ENCODE data around the gene SHOC2. TPM values are rescaled to one million over a fixed set of nuclear protein-coding genes. Genes with fewer than 3 reads are reported as not detected.

Gene SHOC2
- total and polyA plus RNA-seq, 11 donors, result 17.9 to 58.4 (median 43.3) TPM

DNA sequence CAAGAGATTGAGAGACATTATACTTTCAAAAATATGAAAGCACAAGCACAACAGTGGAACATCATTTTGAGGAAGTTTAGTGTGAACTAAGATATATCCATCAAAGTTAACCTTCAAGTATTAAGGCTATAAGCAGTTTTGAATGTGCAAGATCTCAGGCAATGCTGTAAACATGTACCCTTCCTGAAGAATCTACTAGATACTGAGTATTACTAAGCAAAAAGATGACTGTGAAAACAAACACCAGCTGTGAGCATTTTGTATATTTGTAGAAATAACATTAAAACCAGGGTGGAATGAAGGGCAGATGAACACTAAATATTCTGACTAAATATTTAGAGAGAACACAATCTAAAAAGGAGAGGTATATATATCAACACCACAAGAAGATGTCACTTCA, 116.1 kb downstream of the SHOC2 start:
- no peak for DNase-seq
- ATAC-seq, result no peak
- no peak overlapping the region for H3K4me3 ChIP-seq
- H3K27ac ChIP-seq, result no peak overlapping the region
- intact Hi-C loops (cut with DNase I), result no loop called here
- H3K36me3 ChIP-seq, result no peaks in the 10 kb centered on the region
- H3K4me1 ChIP-seq, result peaks cover 0 to 1% (median 0%) of the 10 kb centered on the region in 12 donors
- peaks cover 0 to 46% (median 22%) of the 10 kb centered on the region in 12 donors for H3K9me3 ChIP-seq
- H3K27me3 ChIP-seq, result no peaks in the 10 kb centered on the region
- no peak for TF ChIP-seq CTCF (IDR thresholded peaks at IDR 0.05)
- TF ChIP-seq POLR2A (IDR thresholded peaks at IDR 0.05), result no peak

DNA sequence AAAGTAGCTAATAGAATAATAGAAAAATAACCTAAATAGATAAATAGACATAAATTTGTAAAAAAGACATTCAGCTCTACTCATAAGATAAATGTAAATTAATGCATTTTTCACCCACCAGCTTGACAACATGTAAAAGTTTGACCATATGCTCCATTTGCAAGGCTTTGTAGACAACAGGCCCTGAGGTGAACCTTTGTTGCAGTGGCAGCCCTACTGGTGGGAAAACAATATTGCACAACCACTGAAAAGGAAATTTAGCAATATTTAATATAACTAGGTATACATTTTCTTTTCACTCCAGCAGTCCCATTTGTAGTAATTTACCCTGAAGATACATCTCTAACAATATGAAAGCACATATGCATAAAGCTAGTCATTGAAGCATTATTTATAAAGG, 118.5 kb downstream of the SHOC2 start:
- DNase-seq, result no peak
- intact Hi-C loops (cut with DNase I), result no loop called here
- ATAC-seq, result no peak
- H3K4me3 ChIP-seq, result no peak overlapping the region
- no peaks in the 10 kb centered on the region for H3K27me3 ChIP-seq
- H3K36me3 ChIP-seq, result no peaks in the 10 kb centered on the region
- TF ChIP-seq CTCF (IDR thresholded peaks at IDR 0.05), result no peak
- TF ChIP-seq POLR2A (IDR thresholded peaks at IDR 0.05), result no peak
- no peak overlapping the region for H3K27ac ChIP-seq
- H3K9me3 ChIP-seq, result peaks cover 0 to 50% (median 24%) of the 10 kb centered on the region in 12 donors
- H3K4me1 ChIP-seq, result no peaks in the 10 kb centered on the region

GRCh38 chr10:111039522-111039921, 120.1 kb downstream of the SHOC2 start:
- Histone ChIP-seq H3K36me3 (no peaks in the 10 kb centered on the region), H3K27me3 (no peaks in the 10 kb centered on the region), H3K27ac (no peak overlapping the region), H3K9me3 (peaks cover 0 to 40% (median 23%) of the 10 kb centered on the region in 12 donors), H3K4me1 (no peaks in the 10 kb centered on the region), H3K4me3 (no peak overlapping the region)
- no peak for TF ChIP-seq CTCF (IDR thresholded peaks at IDR 0.05)
- no peak for TF ChIP-seq POLR2A (IDR thresholded peaks at IDR 0.05)
- no peak for DNase-seq
- no peak for ATAC-seq
- 82 to 87% (median 85%) methylated on average over 2 of the region's 2 CpGs for WGBS, 4 donors
- intact Hi-C loops (cut with DNase I), result no loop called here

DNA sequence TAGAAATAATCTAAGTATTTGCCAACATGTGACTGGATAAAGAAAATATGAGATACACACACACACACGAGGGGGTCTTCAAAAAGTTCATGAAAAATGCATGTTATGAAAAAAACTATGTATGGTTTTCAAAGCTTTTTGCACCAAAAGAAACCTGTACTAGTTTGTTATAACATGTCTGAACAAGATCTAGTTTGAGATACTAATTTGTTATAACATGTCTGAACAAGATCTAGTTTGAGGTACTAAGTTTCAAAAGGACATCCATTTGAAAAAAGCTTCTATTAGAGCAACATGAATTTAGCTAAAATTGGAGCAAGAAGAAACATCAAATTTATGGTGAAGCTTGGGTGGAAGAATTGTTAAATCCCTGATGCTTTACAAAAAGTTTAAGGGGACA, 137.6 kb downstream of the SHOC2 start:
- TF ChIP-seq CTCF (IDR thresholded peaks at IDR 0.05), result no peak
- TF ChIP-seq POLR2A (IDR thresholded peaks at IDR 0.05), result no peak
- peaks cover 0 to 35% (median 4%) of the 10 kb centered on the region in 12 donors for H3K9me3 ChIP-seq
- intact Hi-C loops (cut with DNase I), result no loop called here
- H3K4me1 ChIP-seq, result no peaks in the 10 kb centered on the region
- no peaks in the 10 kb centered on the region for H3K36me3 ChIP-seq
- DNase-seq (no peak), ATAC-seq (no peak)
- no peak overlapping the region for H3K27ac ChIP-seq
- 35 to 46% (median 42%) methylated on average over 1 of the region's 1 CpG for WGBS, 4 donors
- H3K4me3 ChIP-seq, result no peak overlapping the region
- peaks cover 0 to 15% (median 0%) of the 10 kb centered on the region in 9 donors for H3K27me3 ChIP-seq

MicroRNAs within 50 kb of the gene (microRNA counts, 767-probe panel; counts per million panel counts)
- microRNA hsa-miR-548e, result 0 to 71.6 counts per million in 2 donors

Small RNA genes within 50 kb of the gene (microRNA-seq; reads per million reads assigned to microRNA genes)
- gene MIR548E, result 0 to 0.60 (median 0.20) reads per million in 4 donors

Other genes starting within 250 kb of the SHOC2 start
- gene PDCD4, start 47.7 kb upstream of the SHOC2 start, total RNA-seq, result 10 to 100 TPM; 21.7 to 73.2 (median 44.1) TPM
- 10 to 100 TPM; 18.2 to 30.1 TPM for gene PDCD4, start 47.7 kb upstream of the SHOC2 start, polyA plus RNA-seq
- 10 to 100 TPM; 19.3 to 32.4 (median 25.2) TPM for gene BBIP1, start 424 bp upstream of the SHOC2 start, total RNA-seq
- gene BBIP1, start 424 bp upstream of the SHOC2 start, polyA plus RNA-seq, result 10 to 100 TPM; 26.6 to 29.5 TPM
- 1 to 10 TPM in 4 of 9 donors, under 1 TPM in 5; 0.19 to 3.9 (median 0.45) TPM for gene ADRA2A, start 157.4 kb downstream of the SHOC2 start, total RNA-seq
- gene ADRA2A, start 157.4 kb downstream of the SHOC2 start, polyA plus RNA-seq, result under 1 TPM; 0.19 to 0.36 TPM